Measurements from ENCODE around the gene HSD17B7. TPM values are rescaled to one million over a fixed set of nuclear protein-coding genes. Genes with fewer than 3 reads are reported as not detected.
A peak's percentile ranks its signal among the peaks of the same experiment; 100 is the strongest.

The HSD17B7 gene
- total and polyA plus RNA-seq, 2 of the 13 experiments (the other 11 are each of a cell fraction or from before 2014, with no cell fraction given), result 43.9 to 84.9 TPM

DNA sequence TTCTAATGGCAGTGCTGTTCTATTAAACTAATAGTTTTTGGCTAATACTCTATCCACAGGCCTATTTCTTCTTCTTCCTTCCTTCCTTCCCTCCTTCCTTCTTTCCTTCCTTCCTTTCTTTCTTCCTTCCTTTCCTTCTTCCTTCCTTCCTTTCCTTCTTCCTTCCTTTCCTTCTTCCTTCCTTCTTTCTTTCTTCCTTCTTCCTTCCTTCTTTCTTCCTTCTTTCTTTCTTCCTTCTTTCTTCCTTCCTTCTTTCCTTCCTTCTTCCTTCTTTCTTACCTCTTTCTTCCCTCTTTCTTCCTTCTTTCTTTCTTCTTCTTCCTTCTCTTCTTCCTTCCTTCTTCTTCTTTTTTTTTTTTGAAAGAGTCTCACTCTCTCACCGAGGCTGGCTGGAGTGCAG is 38.8 kb downstream of the HSD17B7 start:
- H2AFZ ChIP-seq (ENCODE audit: low read length), result no peak overlapping the region
- FAIRE-seq, result no peak
- POLR2A ChIA-PET, result no interaction called here
- no peaks in the 10 kb centered on the region for H3K36me3 ChIP-seq (replicated peaks in 1 of 2; ENCODE audit: control insufficient read depth in 1 of 2, insufficient read depth in 2 of 2, low read length in 2 of 2)
- no peak overlapping the region for H3K4me2 ChIP-seq (ENCODE audit: low read depth, low read length)
- H3K9me3 ChIP-seq (ENCODE audit: low read length), result no peaks in the 10 kb centered on the region
- intact Hi-C loops (cut with micrococcal nuclease; ENCODE audit: unreplicated experiment) (no loop called here), in situ Hi-C loops (cut with HindIII; ENCODE audit: extremely low pct_ligation_motif_present, low pct_unique_long_range_greater_than_20kb) (no loop called here)
- no peak overlapping the region for H3K4me3 ChIP-seq (replicated peaks in 1 of 3; ENCODE audit: insufficient read depth in 1 of 3, low read depth in 2 of 3, low read length in 3 of 3)
- H3K4me1 ChIP-seq (ENCODE audit: insufficient read depth, low read length), result peaks cover 1% of the 10 kb centered on the region; the same call in 1 of the 2 replicates
- no peak overlapping the region for H3K27ac ChIP-seq (ENCODE audit: extremely low read length, insufficient read depth, low read length)
- H3K9ac ChIP-seq (ENCODE audit: insufficient read depth, low read depth, low read length), result no peak overlapping the region
- no TSS peak for BruUV-seq (replicated peaks)
- ATAC-seq, result no peak
- TF ChIP-seq MYC (CRISPR knock-in tag; IDR thresholded peaks at IDR 0.05; ENCODE audit: borderline replicate concordance) (no peak), ZNF83 (CRISPR knock-in tag; IDR thresholded peaks at IDR 0.05; ENCODE audit: borderline replicate concordance) (no peak), BRD4 (CRISPR knock-in tag; IDR thresholded peaks at IDR 0.05) (no peak), PCBP1 (IDR thresholded peaks at IDR 0.05; ENCODE audit: borderline replicate concordance, low read depth, low read length) (no peak), MIXL1 (CRISPR knock-in tag; IDR thresholded peaks at IDR 0.05) (no peak), NONO (IDR thresholded peaks at IDR 0.05) (0 out of 2 replicates have a peak, but pooled peaks have one; percentile 32), NONO (CRISPR knock-in tag; conservative IDR thresholded peaks at IDR 0.05) (no peak), ZNF839 (CRISPR knock-in tag; IDR thresholded peaks at IDR 0.05; ENCODE audit: borderline replicate concordance) (no peak)
- H3K27me3 ChIP-seq (ENCODE audit: control insufficient read depth in 1 of 2, insufficient read depth in 2 of 2, low read length in 2 of 2), result no peaks in the 10 kb centered on the region
- 4% methylated on average over 1 of the region's 1 CpG for whole genome bisulfite sequencing (ENCODE audit: low lambda C conversion rate)
- CTCF ChIA-PET (ENCODE audit: low intra/inter-chr PET ratio, low total read pairs), result no interaction called here
- no peak for DNase-seq (ENCODE audit: low spot score)
- no peaks in the 10 kb centered on the region for H3K79me2 ChIP-seq (ENCODE audit: insufficient read depth, low read length)
- H4K20me1 ChIP-seq (ENCODE audit: insufficient read depth, low read length), result no peaks in the 10 kb centered on the region

GRCh38 chr1:162832470-162832869 is 42.0 kb downstream of the HSD17B7 start:
- Histone ChIP-seq H3K79me2 (ENCODE audit: insufficient read depth, low read length) (no peaks in the 10 kb centered on the region), H2AFZ (ENCODE audit: low read length) (no peak overlapping the region), H4K20me1 (ENCODE audit: insufficient read depth, low read length) (no peaks in the 10 kb centered on the region), H3K9ac (ENCODE audit: insufficient read depth, low read depth, low read length) (no peak overlapping the region), H3K4me3 (replicated peaks in 1 of 3; ENCODE audit: insufficient read depth in 1 of 3, low read depth in 2 of 3, low read length in 3 of 3) (no peak overlapping the region), H3K4me2 (ENCODE audit: low read depth, low read length) (no peak overlapping the region), H3K27me3 (ENCODE audit: control insufficient read depth in 1 of 2, insufficient read depth in 2 of 2, low read length in 2 of 2) (no peaks in the 10 kb centered on the region), H3K4me1 (ENCODE audit: insufficient read depth, low read length) (no peaks in the 10 kb centered on the region), H3K36me3 (replicated peaks in 1 of 2; ENCODE audit: control insufficient read depth in 1 of 2, insufficient read depth in 2 of 2, low read length in 2 of 2) (no peaks in the 10 kb centered on the region), H3K27ac (ENCODE audit: extremely low read length, insufficient read depth, low read length) (no peak overlapping the region), H3K9me3 (ENCODE audit: low read length) (no peaks in the 10 kb centered on the region)
- in situ Hi-C loops (cut with HindIII; ENCODE audit: extremely low pct_ligation_motif_present, low pct_unique_long_range_greater_than_20kb) (no loop called here), intact Hi-C loops (cut with micrococcal nuclease; ENCODE audit: unreplicated experiment) (no loop called here)
- FAIRE-seq (no peak), ATAC-seq (no peak), DNase-seq (ENCODE audit: low spot score) (no peak)
- BruUV-seq (replicated peaks), result no TSS peak
- ChIA-PET CTCF (ENCODE audit: low intra/inter-chr PET ratio, low total read pairs) (interaction anchor here (1.3 kb wide), 1 partner anchor 219 kb away, joined by 4 read pairs; no protein-coding TSS in a partner anchor), POLR2A (no interaction called here)
- WGBS (ENCODE audit: low lambda C conversion rate), result 95% methylated on average over 3 of the region's 3 CpGs
- TF ChIP-seq DNMT1 (CRISPR knock-in tag; IDR thresholded peaks at IDR 0.05) (no peak), SNAPC5 (CRISPR knock-in tag; IDR thresholded peaks at IDR 0.05; ENCODE audit: borderline replicate concordance) (no peak), THAP11 (CRISPR knock-in tag; IDR thresholded peaks at IDR 0.05) (no peak), FOXO1 (CRISPR knock-in tag; IDR thresholded peaks at IDR 0.05) (no peak), ZNF782 (CRISPR knock-in tag; IDR thresholded peaks at IDR 0.05; ENCODE audit: borderline replicate concordance) (no peak), ZHX1 (CRISPR knock-in tag; IDR thresholded peaks at IDR 0.05; ENCODE audit: low read depth) (no peak)
- TF ChIP-seq, protein P1, sequence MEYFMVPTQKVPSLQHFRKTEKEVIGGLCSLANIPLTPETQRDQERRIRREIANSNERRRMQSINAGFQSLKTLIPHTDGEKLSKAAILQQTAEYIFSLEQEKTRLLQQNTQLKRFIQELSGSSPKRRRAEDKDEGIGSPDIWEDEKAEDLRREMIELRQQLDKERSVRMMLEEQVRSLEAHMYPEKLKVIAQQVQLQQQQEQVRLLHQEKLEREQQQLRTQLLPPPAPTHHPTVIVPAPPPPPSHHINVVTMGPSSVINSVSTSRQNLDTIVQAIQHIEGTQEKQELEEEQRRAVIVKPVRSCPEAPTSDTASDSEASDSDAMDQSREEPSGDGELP (IDR thresholded peaks at IDR 0.05; ENCODE audit: borderline replicate concordance, low read depth), result no peak
- TF ChIP-seq, protein P2, sequence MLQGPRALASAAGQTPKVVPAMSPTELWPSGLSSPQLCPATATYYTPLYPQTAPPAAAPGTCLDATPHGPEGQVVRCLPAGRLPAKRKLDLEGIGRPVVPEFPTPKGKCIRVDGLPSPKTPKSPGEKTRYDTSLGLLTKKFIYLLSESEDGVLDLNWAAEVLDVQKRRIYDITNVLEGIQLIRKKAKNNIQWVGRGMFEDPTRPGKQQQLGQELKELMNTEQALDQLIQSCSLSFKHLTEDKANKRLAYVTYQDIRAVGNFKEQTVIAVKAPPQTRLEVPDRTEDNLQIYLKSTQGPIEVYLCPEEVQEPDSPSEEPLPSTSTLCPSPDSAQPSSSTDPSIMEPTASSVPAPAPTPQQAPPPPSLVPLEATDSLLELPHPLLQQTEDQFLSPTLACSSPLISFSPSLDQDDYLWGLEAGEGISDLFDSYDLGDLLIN (CRISPR knock-in tag; IDR thresholded peaks at IDR 0.05; ENCODE audit: borderline replicate concordance), result no peak
